ENCODE measurements around the gene FBXW4.

Gene FBXW4

DNA sequence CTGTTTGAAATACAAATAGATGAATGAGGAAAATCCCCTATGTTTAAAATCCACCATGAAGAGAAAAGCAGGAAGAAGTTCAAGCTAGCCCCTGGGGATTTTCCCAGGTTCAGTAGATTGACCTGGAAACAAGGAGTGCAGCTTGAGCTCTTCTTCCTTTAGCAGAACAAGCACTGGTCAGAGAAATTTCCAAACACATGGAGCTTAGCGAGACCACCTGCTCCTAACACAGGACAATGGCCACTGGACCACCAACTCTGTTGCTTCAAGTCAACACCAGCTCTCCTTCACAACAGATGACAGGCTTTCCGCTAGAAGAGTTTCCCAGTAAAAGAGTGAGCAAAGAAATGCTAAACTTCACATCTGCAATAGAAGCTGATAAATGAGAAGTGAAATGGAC lies 9.4 kb upstream of the FBXW4 start:
- DNase-seq (ENCODE audit: low read depth, low spot score): no peak

DNA sequence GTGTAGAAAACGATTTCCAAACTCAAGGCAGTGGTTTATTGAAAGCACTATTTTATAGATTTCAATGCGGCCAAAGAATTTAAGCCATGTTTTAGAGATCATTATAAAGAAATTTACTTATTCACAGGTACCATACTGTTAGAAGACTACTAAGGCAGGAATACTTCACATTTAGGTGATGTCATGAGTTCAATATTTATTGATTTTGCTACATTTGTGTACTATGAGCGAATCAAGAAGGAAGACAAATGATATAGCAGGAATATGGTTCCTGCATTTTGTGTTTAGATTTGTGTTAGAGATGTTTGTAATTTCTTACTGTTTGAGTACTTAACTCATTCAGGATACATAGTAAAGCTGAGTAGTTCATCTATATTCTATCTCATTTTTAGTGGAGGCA lies 1.7 kb upstream of the FBXW4 start:
- no peak for DNase-seq (ENCODE audit: low read depth, low spot score)

GRCh38 chr10:101695404-101695890 lies 477 bp upstream of the FBXW4 start:
- DNase-seq (ENCODE audit: low read depth, low spot score): no peak

DNA sequence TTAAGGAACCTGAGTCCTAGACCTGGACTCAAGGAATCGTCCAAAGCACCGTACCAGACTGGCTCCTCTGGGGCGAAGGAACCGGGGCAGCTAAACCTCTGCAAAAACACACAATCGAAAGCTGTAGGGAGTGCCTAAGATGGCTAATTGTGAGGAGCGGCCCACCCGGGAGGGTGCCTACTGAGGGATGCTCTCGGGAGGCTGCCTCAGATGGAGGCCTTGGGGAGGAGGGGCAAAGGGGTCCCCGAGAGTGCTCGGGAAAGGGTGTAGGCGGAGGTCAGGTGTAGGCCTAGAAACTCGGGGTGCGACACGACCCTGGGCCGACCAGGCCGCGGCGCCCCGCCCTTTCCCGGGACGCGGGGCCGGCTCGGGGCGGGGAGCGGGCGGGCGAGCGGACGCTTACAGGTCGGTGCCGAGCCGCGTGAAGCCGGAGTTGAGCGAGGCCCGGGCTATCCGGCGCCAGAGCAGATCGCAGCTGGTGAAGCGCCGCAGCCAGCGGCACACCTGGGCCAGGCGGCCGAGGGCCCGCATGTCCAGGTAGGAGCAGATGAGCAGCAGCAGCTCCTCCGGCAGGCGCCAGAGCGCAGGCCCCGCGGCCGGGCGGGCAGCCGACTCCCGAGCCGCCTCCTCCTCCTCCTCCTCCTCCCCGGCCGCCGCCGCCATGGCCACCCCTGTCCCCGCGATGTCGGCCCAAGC lies 844 bp downstream of the FBXW4 start:
- DNase-seq (ENCODE audit: low read depth, low spot score): peak; percentile 77

- no peak for DNase-seq (ENCODE audit: low read depth, low spot score)
These were observed 1.4 kb downstream of the FBXW4 start for GRCh38 chr10:101693651-101693977.

- no peak for DNase-seq (ENCODE audit: low read depth, low spot score)
These were observed 3.9 kb downstream of the FBXW4 start for GRCh38 chr10:101691081-101691480.

- DNase-seq (ENCODE audit: low read depth, low spot score): peak; percentile 36
These were observed 4.5 kb downstream of the FBXW4 start for GRCh38 chr10:101690461-101690860.

GRCh38 chr10:101687071-101687658 lies 7.8 kb downstream of the FBXW4 start:
- no peak for DNase-seq (ENCODE audit: low read depth, low spot score)

DNA sequence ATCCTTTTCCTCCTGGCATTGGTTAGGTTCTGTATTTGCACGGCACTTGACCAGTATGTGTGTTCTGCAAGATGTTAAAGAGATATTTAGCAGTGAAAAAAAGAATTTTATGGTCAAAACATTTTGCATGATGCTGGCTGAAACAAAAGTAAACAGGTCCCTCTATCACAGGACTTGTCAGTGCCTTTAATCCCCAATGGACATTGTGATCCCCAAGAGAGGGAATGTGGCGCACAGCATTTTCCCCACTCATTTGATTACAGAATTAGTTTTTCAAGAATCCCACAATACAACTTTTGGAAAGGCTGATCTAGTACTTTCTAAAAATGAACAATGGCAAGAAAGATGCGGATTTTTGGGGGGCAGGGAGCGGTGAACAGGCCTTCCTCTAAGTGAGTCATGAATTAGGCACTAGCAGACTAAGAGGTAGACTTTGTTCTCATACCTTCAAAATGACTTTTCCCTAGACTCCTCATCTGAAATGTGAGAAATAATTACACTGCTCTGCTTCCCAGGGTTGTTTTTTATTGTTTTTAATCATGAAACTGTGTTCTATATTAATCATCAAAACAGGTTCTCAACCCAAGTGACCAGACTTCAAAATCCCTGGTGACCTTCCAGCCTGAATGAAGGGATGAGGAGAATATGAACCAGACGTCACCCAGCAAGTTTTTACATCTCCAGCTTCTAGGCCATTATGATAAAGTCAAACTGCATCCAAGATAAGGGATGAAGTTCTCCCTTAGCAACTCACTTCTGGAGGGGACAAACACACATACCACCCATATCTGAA lies 8.6 kb downstream of the FBXW4 start:
- DNase-seq (ENCODE audit: low read depth, low spot score): no peak

- DNase-seq (ENCODE audit: low read depth, low spot score): no peak
These were observed 10.2 kb downstream of the FBXW4 start for GRCh38 chr10:101684782-101685181.

DNA sequence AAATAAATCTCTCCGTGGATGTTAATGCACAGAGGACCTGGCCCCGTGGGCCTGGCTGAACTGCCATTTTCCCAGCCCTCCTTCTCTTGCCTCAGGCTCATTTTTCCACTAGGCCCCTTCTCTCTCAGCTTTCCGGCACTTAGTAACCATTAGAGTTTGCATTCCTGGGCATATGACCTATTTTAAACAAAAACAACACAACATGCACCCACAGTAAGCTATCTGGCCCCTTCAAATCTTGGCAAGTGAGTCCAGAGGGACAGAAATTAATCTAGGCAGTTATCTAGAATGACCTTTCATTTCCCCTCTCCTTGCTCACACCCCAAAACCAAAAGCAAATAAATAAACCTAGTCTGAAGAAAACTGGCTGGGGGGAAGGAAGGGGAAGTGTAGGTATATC lies 11.7 kb downstream of the FBXW4 start:
- DNase-seq (ENCODE audit: low read depth, low spot score): peak; percentile 49

GRCh38 chr10:101682172-101682825 lies 12.7 kb downstream of the FBXW4 start:
- no peak for DNase-seq (ENCODE audit: low read depth, low spot score)

DNA sequence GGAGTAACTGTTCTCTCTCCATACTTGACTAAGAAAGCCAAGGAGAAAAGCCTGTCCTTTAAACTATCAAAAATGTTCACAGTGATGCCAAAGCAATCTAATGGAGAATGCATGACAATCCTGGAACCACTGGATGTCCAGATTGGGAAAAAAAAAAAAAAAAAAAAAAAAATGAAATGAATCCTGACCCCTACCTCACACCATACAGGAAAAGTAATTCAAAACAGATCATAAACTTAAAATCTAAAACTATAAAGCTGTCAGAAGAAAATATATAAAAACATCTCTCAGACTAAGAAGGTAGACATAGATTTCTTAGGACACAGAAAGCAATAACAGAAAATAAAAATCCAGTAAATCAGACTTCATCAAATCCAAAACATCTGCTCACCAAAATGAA lies 18.4 kb downstream of the FBXW4 start:
- DNase-seq (ENCODE audit: low read depth, low spot score): no peak

DNA sequence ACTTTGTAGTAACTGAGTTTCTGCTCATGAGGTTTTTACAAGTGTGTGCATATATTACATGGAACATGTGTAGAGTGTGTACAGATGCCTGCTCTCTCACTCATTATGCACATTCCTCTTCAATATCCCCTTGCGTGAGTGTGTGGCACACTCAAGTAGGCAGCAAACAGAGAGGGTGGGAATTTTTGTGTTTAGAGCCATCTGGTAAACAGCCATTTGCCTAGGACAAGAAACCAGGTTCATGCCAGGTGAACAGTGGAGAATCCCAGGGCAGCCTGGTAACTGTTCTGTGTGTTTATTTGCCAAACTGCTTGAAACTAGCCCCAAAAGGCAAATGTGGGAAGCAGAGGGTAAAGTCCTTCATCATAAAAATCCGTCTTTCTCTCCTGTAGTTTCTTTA lies 19.9 kb downstream of the FBXW4 start:
- no peak for DNase-seq (ENCODE audit: low read depth, low spot score)

DNA sequence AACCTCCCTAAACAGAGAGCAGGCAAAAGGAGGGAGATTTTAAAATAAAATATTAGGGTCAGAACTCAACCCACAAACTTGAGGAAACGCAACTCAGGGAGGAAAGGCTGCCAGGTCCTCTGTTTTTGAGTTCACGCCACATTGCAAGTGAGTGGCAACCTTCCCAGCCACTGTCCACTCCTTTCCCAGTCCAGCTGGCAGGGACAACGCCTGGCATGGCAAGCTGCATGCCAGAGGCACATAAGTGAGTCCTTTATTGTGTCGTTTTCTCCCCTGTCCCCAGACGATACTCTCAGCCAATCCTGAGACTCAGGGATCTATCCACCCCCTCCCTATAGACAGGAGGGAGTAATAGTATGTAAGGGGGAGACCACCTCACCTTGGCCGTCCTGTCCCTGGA lies 22.4 kb downstream of the FBXW4 start:
- no peak for DNase-seq (ENCODE audit: low read depth, low spot score)

- DNase-seq (ENCODE audit: low read depth, low spot score): no peak
These were observed 23.5 kb downstream of the FBXW4 start for GRCh38 chr10:101671453-101671852.

DNA sequence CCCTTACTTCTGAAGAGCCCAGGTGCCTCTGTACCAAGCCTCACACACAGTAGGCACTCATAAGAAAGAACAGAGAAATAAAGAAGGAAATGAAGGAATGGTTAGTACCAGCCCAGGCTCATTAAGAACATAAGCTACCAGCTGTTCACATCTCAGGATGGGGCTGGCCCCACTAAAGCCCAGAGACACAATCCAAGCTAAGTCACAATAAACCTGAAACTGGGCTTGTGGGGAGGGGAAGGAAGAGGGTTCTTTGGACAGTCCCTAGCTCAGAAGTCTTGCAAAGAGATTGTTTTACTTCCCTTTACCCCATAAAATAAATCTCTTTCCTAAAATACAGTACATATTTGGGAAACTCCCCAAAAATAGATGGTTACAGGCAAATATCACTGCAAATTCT lies 24.3 kb downstream of the FBXW4 start:
- DNase-seq (ENCODE audit: low read depth, low spot score): no peak

DNA sequence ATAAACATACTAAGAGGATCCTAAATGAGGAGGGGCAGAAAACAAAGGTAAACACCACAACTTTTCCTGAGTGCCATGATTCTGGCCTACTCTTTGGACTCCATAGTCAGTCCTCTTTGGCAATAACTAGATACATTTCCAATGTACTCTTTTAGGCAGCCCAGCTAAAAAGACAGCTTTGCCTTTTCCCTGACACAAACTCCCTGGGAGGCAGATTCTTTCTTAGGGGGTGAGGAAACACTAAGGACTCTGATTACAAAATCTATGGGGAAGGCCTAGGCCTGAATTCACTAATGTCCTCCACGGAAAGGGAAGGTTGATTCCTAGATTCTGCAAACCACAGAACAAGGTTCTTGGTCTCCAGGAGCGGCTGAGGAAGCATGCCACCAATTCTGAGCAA lies 25.8 kb downstream of the FBXW4 start:
- no peak for DNase-seq (ENCODE audit: low read depth, low spot score)

- no peak for DNase-seq (ENCODE audit: low read depth, low spot score)
These were observed 26.4 kb downstream of the FBXW4 start for GRCh38 chr10:101668566-101668965.

- no peak for DNase-seq (ENCODE audit: low read depth, low spot score)
These were observed 28.9 kb downstream of the FBXW4 start for GRCh38 chr10:101666083-101666482.

DNA sequence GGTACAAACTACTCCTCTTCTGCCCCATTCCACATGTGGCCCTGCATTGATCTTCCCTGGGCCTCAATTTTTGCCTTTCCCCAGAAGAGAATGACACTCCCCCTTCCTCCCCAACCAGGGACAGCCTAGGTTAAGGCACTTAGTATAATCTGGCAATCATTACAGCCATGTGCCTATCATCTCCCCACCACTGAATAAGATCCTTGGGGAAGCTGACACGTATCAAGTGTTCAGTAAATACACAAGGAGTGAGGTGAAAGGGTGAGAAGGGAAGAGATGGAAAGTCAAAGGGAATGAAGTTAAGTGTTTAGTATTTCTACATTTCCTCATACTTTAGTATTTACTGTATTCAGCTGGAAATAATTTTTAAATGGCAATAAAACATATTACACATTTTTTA lies 31.9 kb downstream of the FBXW4 start:
- DNase-seq (ENCODE audit: low read depth, low spot score): no peak

DNA sequence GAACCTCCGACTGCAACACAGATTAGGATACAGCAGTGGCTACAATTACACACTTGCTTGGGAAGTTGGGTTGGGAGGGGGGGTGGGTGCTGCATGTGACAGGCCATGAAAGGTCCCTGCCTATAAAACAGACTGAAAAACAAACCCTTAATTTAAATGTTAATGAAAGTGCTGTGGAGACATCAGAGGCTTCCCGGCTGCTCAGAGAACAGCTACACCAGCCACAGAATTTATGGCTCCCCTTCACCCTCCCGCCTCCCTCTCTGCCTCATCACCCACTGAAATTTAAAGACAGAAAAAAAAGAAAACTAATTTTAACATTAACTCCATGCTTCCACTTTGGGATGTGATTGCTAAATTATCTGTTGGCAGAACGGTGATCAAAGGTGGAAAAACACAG lies 34.7 kb downstream of the FBXW4 start:
- DNase-seq (ENCODE audit: low read depth, low spot score): peak; percentile 64

Data from ELF-1 (cell line).